Prostate gland (tissue), 2 donors: Measurements from ENCODE around the gene IGSF8.

Experiments
- POLR2A ChIP-seq: fragments of 450-650 bp; IDR thresholded peaks from one replicate; pipeline ENCODE4 v1.6.1; 2016; ENCODE audit warnings: antibody characterized with exemption, mild to moderate bottlenecking
- POLR2AphosphoS5 ChIP-seq: sonication (generic); formaldehyde crosslinking; IDR thresholded peaks from one replicate; pipeline ENCODE4 v1.6.1; 2017; ENCODE audit warnings: antibody characterized with exemption
- TF ChIP-seq, protein P1 (sequence below), 4 experiments: fragments of 200-600 bp in 2 of 4; fragments of 450-650 bp in 2 of 4; sonication (generic) in 2 of 4; IDR thresholded peaks; 1 replicate in 3 of 4; 2 replicates in 1 of 4; pipeline ENCODE4 v1.5.1; 2016 to 2019; ENCODE audit warnings: antibody characterized with exemption in 4 of 4, mild to moderate bottlenecking in 2 of 4, moderate library complexity in 2 of 4

DNA sequence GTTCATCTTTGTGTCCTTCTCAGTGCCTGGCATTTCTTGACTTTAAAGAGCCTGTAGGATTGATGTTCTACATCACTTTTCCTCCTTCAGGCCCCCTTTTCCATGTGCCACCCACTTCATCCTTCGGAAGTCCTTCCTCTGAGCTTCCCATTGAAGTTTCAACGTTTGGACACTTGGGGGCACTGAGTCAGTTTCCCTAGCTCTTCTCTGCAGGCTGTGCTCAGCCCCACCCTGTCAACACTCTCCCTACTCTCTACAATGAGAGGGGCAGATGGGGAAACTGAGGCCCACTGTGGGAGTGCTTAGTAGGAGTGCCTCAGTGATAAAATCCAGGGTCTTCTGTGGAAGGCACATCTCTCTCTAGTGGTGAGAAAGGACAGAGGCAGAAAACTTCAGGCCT is 40.3 kb downstream of the IGSF8 start:
- TF ChIP-seq POLR2AphosphoS5 (no peak), POLR2A (no peak)
- TF ChIP-seq, protein P1, sequence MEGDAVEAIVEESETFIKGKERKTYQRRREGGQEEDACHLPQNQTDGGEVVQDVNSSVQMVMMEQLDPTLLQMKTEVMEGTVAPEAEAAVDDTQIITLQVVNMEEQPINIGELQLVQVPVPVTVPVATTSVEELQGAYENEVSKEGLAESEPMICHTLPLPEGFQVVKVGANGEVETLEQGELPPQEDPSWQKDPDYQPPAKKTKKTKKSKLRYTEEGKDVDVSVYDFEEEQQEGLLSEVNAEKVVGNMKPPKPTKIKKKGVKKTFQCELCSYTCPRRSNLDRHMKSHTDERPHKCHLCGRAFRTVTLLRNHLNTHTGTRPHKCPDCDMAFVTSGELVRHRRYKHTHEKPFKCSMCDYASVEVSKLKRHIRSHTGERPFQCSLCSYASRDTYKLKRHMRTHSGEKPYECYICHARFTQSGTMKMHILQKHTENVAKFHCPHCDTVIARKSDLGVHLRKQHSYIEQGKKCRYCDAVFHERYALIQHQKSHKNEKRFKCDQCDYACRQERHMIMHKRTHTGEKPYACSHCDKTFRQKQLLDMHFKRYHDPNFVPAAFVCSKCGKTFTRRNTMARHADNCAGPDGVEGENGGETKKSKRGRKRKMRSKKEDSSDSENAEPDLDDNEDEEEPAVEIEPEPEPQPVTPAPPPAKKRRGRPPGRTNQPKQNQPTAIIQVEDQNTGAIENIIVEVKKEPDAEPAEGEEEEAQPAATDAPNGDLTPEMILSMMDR (IDR thresholded peaks at IDR 0.05), result no peak
